Measurements from ENCODE around the gene POU4F1. TPM values are rescaled to one million over a fixed set of nuclear protein-coding genes. Genes with fewer than 3 reads are reported as not detected.

The POU4F1 gene
- total RNA-seq, 1 donor from 2014 or later, result not detected

DNA sequence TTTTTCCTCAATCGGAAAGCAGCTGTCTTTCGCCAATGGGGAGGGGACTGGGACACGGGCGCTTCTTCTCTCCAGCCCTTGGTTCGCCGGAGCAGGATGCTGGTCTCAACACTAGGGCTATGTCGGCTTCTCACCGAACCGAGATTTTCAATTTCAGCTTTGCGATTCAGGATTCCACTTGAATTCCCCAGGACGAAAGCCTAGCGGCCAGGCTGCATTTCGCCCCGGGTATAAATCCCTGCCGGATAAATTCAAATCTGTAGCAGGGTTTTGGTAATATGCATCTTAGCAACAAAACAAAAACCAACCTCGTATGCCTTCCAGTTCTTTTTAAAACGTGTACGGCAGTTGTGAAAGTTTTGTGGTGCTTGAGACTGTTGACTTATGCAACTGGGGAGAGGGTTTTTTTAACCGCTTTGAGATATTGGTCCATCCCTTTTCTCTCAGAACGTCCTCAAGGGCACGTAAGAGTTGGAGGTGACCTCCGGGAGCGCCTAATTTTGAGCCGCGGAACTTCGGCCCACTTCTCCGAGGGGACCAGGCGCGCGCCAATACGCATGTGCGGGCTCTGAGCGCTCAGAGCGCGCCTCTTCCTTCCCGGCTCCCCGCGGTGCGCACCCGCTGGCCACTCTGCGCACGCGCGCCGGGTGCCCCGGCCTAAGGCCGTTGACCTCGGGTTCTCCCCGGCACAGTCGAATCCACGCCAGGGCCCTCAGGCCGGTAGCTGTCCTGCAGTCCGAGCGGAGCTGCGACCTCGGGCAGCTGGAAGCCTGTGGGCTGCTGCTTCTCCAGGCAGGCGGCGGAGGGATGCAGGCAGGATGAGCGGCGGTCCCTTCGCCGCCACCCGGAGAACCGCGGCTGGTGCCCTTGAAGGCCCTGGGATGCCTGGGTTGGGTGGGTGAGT is 7.6 kb downstream of the POU4F1 start:
- Mint-ChIP-seq H3K36me3 (ENCODE audit: unreplicated experiment) (no peaks in the 10 kb centered on the region), H3K27ac (ENCODE audit: unreplicated experiment) (no peak overlapping the region), H3K4me1 (ENCODE audit: unreplicated experiment) (peaks cover 12% of the 10 kb centered on the region), H3K27me3 (ENCODE audit: unreplicated experiment) (peaks cover 94% of the 10 kb centered on the region), H3K9me3 (ENCODE audit: unreplicated experiment) (peaks cover 6% of the 10 kb centered on the region), H3K4me3 (ENCODE audit: unreplicated experiment) (peak overlapping the region; percentile 26)
- DNase-seq (ENCODE audit: extremely low spot score, unreplicated experiment), result no peak
- TF ChIP-seq, protein P1, sequence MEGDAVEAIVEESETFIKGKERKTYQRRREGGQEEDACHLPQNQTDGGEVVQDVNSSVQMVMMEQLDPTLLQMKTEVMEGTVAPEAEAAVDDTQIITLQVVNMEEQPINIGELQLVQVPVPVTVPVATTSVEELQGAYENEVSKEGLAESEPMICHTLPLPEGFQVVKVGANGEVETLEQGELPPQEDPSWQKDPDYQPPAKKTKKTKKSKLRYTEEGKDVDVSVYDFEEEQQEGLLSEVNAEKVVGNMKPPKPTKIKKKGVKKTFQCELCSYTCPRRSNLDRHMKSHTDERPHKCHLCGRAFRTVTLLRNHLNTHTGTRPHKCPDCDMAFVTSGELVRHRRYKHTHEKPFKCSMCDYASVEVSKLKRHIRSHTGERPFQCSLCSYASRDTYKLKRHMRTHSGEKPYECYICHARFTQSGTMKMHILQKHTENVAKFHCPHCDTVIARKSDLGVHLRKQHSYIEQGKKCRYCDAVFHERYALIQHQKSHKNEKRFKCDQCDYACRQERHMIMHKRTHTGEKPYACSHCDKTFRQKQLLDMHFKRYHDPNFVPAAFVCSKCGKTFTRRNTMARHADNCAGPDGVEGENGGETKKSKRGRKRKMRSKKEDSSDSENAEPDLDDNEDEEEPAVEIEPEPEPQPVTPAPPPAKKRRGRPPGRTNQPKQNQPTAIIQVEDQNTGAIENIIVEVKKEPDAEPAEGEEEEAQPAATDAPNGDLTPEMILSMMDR (IDR thresholded peaks at IDR 0.05), result no peak

DNA sequence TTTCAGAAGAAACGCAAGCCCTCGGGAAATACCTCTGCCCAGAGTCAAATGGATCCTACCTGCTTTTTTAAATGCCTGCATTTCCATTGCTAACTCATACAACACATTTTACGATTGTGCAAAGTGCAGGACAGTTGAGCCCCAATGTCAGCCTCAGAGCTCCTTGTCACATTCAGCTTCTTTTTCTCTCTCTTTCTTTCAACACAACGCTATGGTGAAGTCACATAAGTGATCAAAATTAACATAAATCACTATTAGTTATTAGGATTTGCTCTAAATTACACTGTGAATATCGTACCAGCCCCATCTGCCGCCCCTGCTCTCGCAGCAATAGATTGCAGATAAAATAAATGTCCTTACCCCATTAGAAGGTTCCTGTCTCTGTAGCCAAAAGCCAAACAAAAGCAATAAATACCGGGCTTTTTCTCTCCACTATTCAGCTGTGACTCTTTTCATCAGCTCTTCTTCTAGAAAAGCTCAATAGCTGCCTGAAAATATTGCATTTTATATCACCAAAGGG is 8.8 kb downstream of the POU4F1 start:
- no peaks in the 10 kb centered on the region for H3K36me3 Mint-ChIP-seq (ENCODE audit: unreplicated experiment)
- DNase-seq (ENCODE audit: extremely low spot score, unreplicated experiment), result no peak
- no peak overlapping the region for H3K4me3 Mint-ChIP-seq (ENCODE audit: unreplicated experiment)
- peaks cover 92% of the 10 kb centered on the region for H3K27me3 Mint-ChIP-seq (ENCODE audit: unreplicated experiment)
- TF ChIP-seq, protein P1 (IDR thresholded peaks at IDR 0.05), result no peak
- peaks cover 11% of the 10 kb centered on the region for H3K4me1 Mint-ChIP-seq (ENCODE audit: unreplicated experiment)
- H3K27ac Mint-ChIP-seq (ENCODE audit: unreplicated experiment), result no peak overlapping the region
- H3K9me3 Mint-ChIP-seq (ENCODE audit: unreplicated experiment), result peaks cover 6% of the 10 kb centered on the region

DNA sequence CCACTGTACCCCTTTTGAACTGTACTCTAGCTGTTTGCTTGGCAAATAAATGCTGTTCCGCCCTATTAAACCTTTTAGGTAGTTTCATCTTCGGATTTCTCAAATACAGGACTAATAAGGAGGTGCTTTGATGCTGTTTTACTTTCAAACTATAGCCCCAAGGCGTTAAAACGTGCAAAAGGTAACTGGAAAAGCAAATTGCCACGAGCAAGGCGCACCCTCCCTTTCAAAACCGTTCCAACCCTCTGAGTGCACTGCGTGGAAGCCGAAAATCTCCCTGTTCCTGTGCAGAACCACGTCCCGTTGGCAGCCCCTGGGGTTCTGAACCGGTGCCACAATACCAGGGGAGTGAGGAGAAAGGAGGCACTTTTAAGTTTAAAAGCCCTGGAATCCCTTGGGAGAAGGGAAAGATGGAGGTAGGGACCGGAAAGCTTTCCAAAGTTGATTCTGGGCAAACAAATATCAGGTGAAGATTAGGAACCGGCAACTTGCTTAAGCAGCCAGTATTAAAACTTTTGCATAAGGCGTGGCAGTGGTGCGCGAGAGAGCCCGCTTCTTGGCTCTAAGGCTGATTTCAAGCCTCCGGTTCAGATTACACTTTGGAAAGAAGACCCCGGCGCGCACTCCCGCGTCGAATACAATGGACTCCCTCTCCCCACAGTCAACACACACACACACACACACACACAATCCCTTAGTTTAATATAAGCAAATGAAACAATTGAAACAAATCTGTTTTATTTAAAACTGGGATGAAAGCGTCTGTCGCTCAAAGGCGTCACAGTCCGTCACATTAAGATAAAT is 9.5 kb downstream of the POU4F1 start:
- H3K36me3 Mint-ChIP-seq (ENCODE audit: unreplicated experiment), result no peaks in the 10 kb centered on the region
- no peak overlapping the region for H3K4me3 Mint-ChIP-seq (ENCODE audit: unreplicated experiment)

DNA sequence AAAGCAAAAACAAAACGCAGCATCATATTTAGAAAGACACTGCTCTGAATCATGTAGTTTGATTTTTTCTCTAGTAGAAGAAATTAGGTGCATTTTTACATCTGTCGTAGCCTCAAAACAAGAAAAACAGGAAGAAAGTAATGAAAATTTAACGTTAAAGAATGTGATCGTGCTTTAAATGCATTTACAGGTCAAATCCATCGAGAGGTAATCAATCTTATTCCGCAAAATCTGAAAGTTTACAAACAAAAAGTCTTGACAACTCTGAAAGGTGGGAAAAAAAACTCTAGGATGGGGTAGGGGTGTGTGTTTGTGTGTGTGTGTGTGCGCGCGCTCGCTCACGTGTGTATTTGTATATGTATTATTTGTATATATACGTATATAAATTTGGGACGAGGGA is 10.2 kb downstream of the POU4F1 start:
- H3K27me3 Mint-ChIP-seq (ENCODE audit: unreplicated experiment), result peaks cover 92% of the 10 kb centered on the region
- no peak overlapping the region for H3K4me3 Mint-ChIP-seq (ENCODE audit: unreplicated experiment)
- TF ChIP-seq, protein P1 (IDR thresholded peaks at IDR 0.05), result no peak
- no peak for DNase-seq (ENCODE audit: extremely low spot score, unreplicated experiment)
- no peaks in the 10 kb centered on the region for H3K36me3 Mint-ChIP-seq (ENCODE audit: unreplicated experiment)
- H3K27ac Mint-ChIP-seq (ENCODE audit: unreplicated experiment), result no peak overlapping the region
- H3K4me1 Mint-ChIP-seq (ENCODE audit: unreplicated experiment), result peaks cover 11% of the 10 kb centered on the region
- H3K9me3 Mint-ChIP-seq (ENCODE audit: unreplicated experiment), result no peaks in the 10 kb centered on the region

More for the DNA sequence above, 9.5 kb downstream of the POU4F1 start:
- Mint-ChIP-seq H3K4me1 (ENCODE audit: unreplicated experiment) (peaks cover 11% of the 10 kb centered on the region), H3K27me3 (ENCODE audit: unreplicated experiment) (peaks cover 92% of the 10 kb centered on the region), H3K27ac (ENCODE audit: unreplicated experiment) (no peak overlapping the region), H3K9me3 (ENCODE audit: unreplicated experiment) (peaks cover 4% of the 10 kb centered on the region)
- TF ChIP-seq, protein P1 (IDR thresholded peaks at IDR 0.05), result no peak
- no peak for DNase-seq (ENCODE audit: extremely low spot score, unreplicated experiment)
